IgD-negative memory B cell (primary cell): ENCODE results near the gene RIN3. TPM values are rescaled to one million over a fixed set of nuclear protein-coding genes. Genes with fewer than 3 reads are reported as not detected.
A peak's percentile ranks its signal among the peaks of the same experiment; 100 is the strongest.
"Not testable (repeated sequence)": the region's sequence is repeated elsewhere in the genome, so short reads cannot be mapped to it uniquely, and the experiment has no call there.

ENCODE experiments used
- H3K27ac Mint-ChIP-seq, 3 donors: one replicate each; pipeline ENCODE4 v1.8.0; 2020 to 2022; ENCODE audit warnings: mild to moderate bottlenecking in 3 of 3, mixed read lengths in 3 of 3, moderate library complexity in 1 of 3
- H3K27me3 Mint-ChIP-seq: one replicate; pipeline ENCODE4 v1.8.0; 2021; ENCODE audit warnings: mixed read lengths
- H3K36me3 Mint-ChIP-seq: one replicate; pipeline ENCODE4 v1.8.0; 2020; ENCODE audit warnings: mild to moderate bottlenecking, mixed read lengths
- H3K4me1 Mint-ChIP-seq, 3 donors: one replicate each; pipeline ENCODE4 v1.8.0; 2020 to 2022; ENCODE audit warnings: mixed read lengths in 3 of 3, mild to moderate bottlenecking in 1 of 3
- H3K4me3 Mint-ChIP-seq, 4 donors: one replicate each; pipeline ENCODE4 v1.8.0; 2020 to 2022; ENCODE audit warnings: mild to moderate bottlenecking in 4 of 4, mixed read lengths in 4 of 4, moderate library complexity in 3 of 4
- H3K9me3 Mint-ChIP-seq, 3 donors: one replicate each; pipeline ENCODE4 v1.8.0; 2020 to 2021; ENCODE audit warnings: mixed read lengths in 3 of 3, mild to moderate bottlenecking in 1 of 3
- polyA plus RNA-seq: library from polyadenylated mRNA; unstranded; fragments of 300-500 nt; fragmentation: Illumina TruSeq; gene quantifications from one replicate; pipeline ENCODE4 v1.2.3, GENCODE V29; 2021

RIN3 gene
- polyA plus RNA-seq, 1 donor from 2014 or later: 29.4 TPM

- H3K4me3 Mint-ChIP-seq: no peak overlapping the region
- peaks cover 0 to 5% (median 3%) of the 10 kb centered on the region in 3 donors for H3K4me1 Mint-ChIP-seq
- H3K27me3 Mint-ChIP-seq: peaks cover 1% of the 10 kb centered on the region
- H3K36me3 Mint-ChIP-seq: peaks cover 3% of the 10 kb centered on the region
- H3K27ac Mint-ChIP-seq: no peak overlapping the region
- peaks cover 0 to 1% (median 0%) of the 10 kb centered on the region in 3 donors for H3K9me3 Mint-ChIP-seq
Measured at GRCh38 chr14:92524602-92525185, 11.1 kb downstream of the RIN3 start.

DNA sequence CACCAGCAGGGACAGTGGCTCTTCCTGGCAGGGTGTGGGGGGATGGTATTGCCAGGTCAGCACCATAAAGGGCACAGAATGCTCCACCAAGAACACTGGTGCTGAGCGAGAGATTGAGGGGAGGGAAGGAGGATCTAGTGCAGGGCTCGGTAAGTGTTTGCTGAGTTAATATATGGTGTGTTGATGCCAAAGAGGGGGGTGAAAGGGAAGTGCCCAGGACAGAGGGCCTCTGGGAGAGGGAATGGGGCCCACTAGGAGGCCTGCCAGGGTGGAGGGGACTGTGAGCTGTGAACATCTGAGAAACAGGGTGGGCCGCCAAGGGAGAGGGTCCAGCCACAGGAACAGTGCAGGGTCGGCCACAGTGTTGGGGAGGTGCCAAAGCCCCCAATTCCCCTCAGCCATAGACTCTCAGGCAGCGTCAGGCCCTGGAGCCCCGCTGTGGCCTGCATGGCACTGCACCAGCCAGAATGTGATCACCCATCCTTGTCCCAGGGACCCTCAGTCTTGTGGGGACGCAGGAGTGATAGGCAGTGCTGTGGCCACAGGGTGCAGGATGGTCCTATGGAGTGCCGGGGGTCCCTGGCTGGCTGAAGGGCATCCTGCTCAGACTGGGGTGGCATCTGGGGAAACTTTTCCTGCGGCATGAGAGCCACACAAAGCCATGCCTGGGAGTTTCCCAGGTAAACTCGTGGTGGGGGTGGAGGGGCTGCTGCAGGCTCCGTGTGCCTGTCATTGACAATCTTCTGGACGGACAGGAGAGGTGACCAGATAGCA lies 11.9 kb downstream of the RIN3 start:
- H3K36me3 Mint-ChIP-seq: peaks cover 6% of the 10 kb centered on the region
- H3K27ac Mint-ChIP-seq: peak overlapping the region in 1 of 3 donors; percentile 6
- H3K4me3 Mint-ChIP-seq: no peak overlapping the region
- H3K9me3 Mint-ChIP-seq: peaks cover 0 to 1% (median 0%) of the 10 kb centered on the region in 3 donors
- peaks cover 3 to 8% (median 4%) of the 10 kb centered on the region in 3 donors for H3K4me1 Mint-ChIP-seq
- peaks cover 1% of the 10 kb centered on the region for H3K27me3 Mint-ChIP-seq

DNA sequence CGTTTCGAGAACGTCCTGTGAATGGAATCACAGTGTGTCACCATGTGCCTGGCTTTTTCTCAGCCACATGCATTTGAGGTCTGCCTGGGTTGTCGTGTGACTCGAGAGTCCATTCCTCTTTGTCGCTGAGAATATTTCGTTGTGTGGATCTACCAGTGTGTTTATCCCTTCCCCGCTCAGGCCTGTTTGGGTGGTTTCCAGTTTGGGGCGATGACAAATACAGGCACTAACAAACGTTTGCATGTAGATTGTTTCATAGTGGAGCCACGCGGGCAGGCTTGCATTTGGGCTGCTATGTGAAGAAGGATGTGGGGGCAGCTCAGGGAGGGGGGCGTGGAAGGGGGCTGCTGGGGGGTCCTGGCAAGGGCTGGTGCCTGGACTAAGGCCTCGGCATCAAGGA lies 14.1 kb downstream of the RIN3 start:
- Mint-ChIP-seq H3K27ac (no peak overlapping the region), H3K4me1 (peaks cover 6 to 17% (median 12%) of the 10 kb centered on the region in 3 donors), H3K36me3 (peaks cover 3% of the 10 kb centered on the region), H3K4me3 (no peak overlapping the region), H3K9me3 (no peaks in the 10 kb centered on the region), H3K27me3 (peaks cover 1% of the 10 kb centered on the region)

- H3K9me3 Mint-ChIP-seq: no peaks in the 10 kb centered on the region
- no peak overlapping the region for H3K4me3 Mint-ChIP-seq
- peaks cover 1% of the 10 kb centered on the region for H3K27me3 Mint-ChIP-seq
- H3K27ac Mint-ChIP-seq: no peak overlapping the region
- peaks cover 3% of the 10 kb centered on the region for H3K36me3 Mint-ChIP-seq
- H3K4me1 Mint-ChIP-seq: peaks cover 6 to 16% (median 12%) of the 10 kb centered on the region in 3 donors
Measured at GRCh38 chr14:92528486-92529100, 15.0 kb downstream of the RIN3 start.

DNA sequence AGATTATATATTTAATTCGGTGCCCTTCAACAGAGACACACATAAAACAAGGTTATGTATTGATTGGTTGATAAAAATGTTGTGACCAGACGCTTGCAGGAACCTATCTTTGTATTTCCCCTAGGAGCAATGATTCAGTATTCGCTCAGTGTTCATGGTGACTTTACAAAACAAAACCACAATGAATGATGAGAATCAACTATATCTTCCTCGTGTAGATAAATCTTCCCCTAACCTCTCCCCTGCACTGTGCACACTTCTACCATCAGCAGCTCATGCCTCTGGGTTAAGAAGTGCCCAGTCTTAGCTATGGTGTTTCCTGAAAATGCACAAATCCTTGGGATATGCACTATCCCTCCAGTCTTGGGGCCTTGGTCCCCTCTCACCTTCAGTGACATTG lies 16.3 kb downstream of the RIN3 start:
- Mint-ChIP-seq H3K27ac (no peak overlapping the region), H3K27me3 (peaks cover 1% of the 10 kb centered on the region), H3K4me3 (peak overlapping the region in 1 of 4 donors; percentile 48), H3K36me3 (peaks cover 3% of the 10 kb centered on the region), H3K9me3 (no peaks in the 10 kb centered on the region), H3K4me1 (peaks cover 10 to 20% (median 15%) of the 10 kb centered on the region in 3 donors)

DNA sequence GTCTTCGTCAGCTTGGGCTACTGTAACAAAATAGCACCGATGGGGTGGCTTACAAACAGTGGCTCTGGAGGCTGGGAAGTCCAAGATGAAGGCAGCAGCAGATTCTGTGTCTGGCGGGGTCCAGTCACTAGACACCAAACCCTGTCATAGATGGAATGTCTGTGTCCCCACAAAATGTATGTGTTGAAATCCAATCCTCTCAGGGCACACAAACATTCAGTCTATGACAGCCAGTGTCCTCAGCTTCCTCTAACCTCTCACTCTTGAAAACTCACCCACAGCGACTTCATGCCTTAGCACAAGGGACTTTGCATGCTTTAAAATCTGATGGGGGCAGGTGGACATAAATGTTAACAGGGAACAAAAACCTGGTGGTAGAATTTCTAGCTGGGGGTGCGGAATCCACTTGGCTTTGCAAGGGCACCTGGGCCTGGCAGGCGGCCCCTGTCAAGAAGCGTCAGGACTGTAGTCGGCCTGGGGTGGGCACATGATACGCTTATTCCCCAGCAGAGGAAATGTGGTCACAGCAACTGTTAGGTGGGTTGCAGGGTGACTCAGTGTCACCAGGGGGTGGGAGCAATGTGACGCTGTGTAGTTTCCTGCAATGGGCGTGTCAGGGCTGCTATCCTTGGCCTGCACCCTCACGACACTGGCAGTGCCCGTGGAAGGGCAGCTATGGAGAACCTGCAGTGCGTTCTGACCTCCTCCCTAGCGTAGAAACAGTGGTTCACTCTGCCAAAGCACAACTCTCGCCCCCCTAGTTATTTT lies 17.7 kb downstream of the RIN3 start:
- peaks cover 1% of the 10 kb centered on the region for H3K27me3 Mint-ChIP-seq
- peaks cover 16 to 24% (median 20%) of the 10 kb centered on the region in 3 donors for H3K4me1 Mint-ChIP-seq
- H3K36me3 Mint-ChIP-seq: peaks cover 3% of the 10 kb centered on the region
- H3K9me3 Mint-ChIP-seq: no peaks in the 10 kb centered on the region
- H3K4me3 Mint-ChIP-seq: peak overlapping the region in 1 of 4 donors; percentile 63
- peak overlapping the region; percentile 39 to 96 (median 61) for H3K27ac Mint-ChIP-seq

GRCh38 chr14:92532490-92533163 lies 19.0 kb downstream of the RIN3 start:
- H3K4me3 Mint-ChIP-seq: no peak overlapping the region
- H3K27ac Mint-ChIP-seq: peak overlapping the region in 1 of 3 donors; percentile 9
- H3K36me3 Mint-ChIP-seq: peaks cover 3% of the 10 kb centered on the region
- peaks cover 16 to 25% (median 24%) of the 10 kb centered on the region in 3 donors for H3K4me1 Mint-ChIP-seq
- no peaks in the 10 kb centered on the region for H3K9me3 Mint-ChIP-seq
- peaks cover 1% of the 10 kb centered on the region for H3K27me3 Mint-ChIP-seq

DNA sequence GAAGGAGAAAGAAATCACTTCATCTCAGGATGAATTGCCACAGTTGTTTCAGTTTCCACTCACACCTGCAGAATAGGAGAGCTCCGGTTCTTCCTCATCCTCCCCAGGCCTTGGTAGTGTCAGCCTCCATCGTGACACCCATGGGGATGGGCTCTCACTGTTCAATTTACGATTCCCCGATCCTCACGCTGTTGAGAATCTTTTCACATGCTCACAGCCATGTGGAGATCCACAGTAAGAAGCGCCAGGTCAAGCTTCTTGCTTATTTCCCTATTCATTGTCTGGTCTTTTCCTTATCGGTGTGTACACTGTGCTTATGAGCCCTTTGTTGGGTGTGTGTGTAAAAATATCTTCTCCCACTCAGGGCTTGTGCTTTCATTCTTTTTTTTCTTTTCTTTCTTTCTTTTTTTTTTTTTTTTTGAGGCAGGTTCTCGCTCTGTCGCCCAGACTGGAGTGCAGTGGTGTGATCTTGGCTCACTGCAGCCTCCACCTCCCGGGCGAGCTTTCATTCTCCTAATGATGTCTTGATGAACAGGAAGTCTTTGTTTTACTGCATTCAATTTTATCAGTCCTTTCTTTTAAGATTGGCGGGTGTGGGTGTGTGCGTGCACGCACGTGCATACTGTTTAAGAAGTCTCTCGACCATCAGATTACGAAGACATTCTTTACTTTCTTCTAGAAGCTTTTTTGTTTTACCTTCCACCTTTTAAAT lies 21.5 kb downstream of the RIN3 start:
- peak overlapping the region in 1 of 4 donors; percentile 58 for H3K4me3 Mint-ChIP-seq
- H3K27ac Mint-ChIP-seq: peak overlapping the region; percentile 10 to 49 (median 19)
- H3K36me3 Mint-ChIP-seq: no peaks in the 10 kb centered on the region
- H3K9me3 Mint-ChIP-seq: no peaks in the 10 kb centered on the region
- H3K4me1 Mint-ChIP-seq: peaks cover 28 to 32% (median 31%) of the 10 kb centered on the region in 3 donors
- no peaks in the 10 kb centered on the region for H3K27me3 Mint-ChIP-seq

- not testable (repeated sequence) for H3K27me3 Mint-ChIP-seq, H3K9me3 Mint-ChIP-seq, H3K4me3 Mint-ChIP-seq, H3K36me3 Mint-ChIP-seq, H3K27ac Mint-ChIP-seq
- H3K4me1 Mint-ChIP-seq: peaks cover 27 to 28% (median 27%) of the 10 kb centered on the region in 3 donors
Measured at GRCh38 chr14:92536231-92536630, 22.6 kb downstream of the RIN3 start.

DNA sequence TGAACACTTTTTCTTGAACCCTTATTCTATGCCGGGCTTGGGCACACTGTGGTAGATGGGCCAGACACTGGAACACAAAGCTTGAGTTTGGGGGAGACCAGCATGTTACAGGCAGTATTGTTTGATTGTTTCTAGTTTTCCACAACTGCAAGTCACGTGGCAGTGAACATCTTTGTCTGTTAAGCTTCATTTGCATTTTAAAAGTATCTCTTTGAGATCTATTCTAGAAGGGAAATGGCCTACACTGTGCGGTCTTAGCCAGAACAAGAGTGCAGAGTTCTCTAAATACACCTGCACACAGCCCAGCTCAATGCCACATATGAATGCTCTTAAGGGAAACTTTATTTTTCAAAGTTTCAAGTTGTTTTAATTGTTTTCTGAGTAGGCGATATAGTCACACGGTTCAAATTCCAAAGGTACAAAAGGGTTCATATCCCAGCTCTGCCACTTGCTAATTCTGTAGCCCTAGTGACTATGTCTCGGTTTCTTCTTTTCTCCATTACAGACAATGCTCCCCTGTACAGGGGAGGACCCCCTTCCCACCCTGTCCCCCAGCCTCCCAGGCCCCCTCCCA lies 24.9 kb downstream of the RIN3 start:
- peaks cover 23 to 27% (median 23%) of the 10 kb centered on the region in 3 donors for H3K4me1 Mint-ChIP-seq
- no peak overlapping the region for H3K27ac Mint-ChIP-seq
- H3K9me3 Mint-ChIP-seq: no peaks in the 10 kb centered on the region
- H3K27me3 Mint-ChIP-seq: no peaks in the 10 kb centered on the region
- no peaks in the 10 kb centered on the region for H3K36me3 Mint-ChIP-seq
- peak overlapping the region in 2 of 4 donors; percentile 1 to 78 for H3K4me3 Mint-ChIP-seq

- H3K9me3 Mint-ChIP-seq: no peaks in the 10 kb centered on the region
- H3K4me1 Mint-ChIP-seq: peaks cover 23 to 27% (median 23%) of the 10 kb centered on the region in 3 donors
- peak overlapping the region in 1 of 4 donors; percentile 42 for H3K4me3 Mint-ChIP-seq
- no peaks in the 10 kb centered on the region for H3K27me3 Mint-ChIP-seq
- H3K36me3 Mint-ChIP-seq: no peaks in the 10 kb centered on the region
- H3K27ac Mint-ChIP-seq: peak overlapping the region in 1 of 3 donors; percentile 39
Measured at GRCh38 chr14:92539419-92539818, 25.8 kb downstream of the RIN3 start.

DNA sequence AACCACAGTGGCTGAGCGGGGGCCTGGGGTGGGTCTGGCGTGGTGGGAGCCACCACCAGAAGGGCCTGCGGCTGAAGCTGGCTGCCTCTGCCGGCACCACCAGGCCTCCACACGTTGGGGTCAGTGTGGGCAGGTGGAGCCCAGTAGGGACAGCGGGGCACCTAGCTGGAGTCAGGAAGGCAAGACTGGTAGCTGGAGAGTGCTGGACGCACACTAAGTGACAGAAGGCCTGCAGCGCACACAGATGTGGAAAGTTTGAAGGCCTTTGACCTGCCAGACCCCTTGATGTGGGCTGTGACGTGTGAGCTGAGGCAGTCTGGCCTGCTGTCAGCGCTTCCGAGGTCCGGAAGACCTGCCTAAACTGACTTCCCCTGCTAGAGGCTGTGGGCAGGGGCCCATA lies 26.3 kb downstream of the RIN3 start:
- Mint-ChIP-seq H3K36me3 (no peaks in the 10 kb centered on the region), H3K4me1 (peaks cover 20 to 24% (median 21%) of the 10 kb centered on the region in 3 donors), H3K27ac (peak overlapping the region in 1 of 3 donors; percentile 21), H3K9me3 (no peaks in the 10 kb centered on the region), H3K27me3 (no peaks in the 10 kb centered on the region), H3K4me3 (peak overlapping the region in 1 of 4 donors; percentile 24)

DNA sequence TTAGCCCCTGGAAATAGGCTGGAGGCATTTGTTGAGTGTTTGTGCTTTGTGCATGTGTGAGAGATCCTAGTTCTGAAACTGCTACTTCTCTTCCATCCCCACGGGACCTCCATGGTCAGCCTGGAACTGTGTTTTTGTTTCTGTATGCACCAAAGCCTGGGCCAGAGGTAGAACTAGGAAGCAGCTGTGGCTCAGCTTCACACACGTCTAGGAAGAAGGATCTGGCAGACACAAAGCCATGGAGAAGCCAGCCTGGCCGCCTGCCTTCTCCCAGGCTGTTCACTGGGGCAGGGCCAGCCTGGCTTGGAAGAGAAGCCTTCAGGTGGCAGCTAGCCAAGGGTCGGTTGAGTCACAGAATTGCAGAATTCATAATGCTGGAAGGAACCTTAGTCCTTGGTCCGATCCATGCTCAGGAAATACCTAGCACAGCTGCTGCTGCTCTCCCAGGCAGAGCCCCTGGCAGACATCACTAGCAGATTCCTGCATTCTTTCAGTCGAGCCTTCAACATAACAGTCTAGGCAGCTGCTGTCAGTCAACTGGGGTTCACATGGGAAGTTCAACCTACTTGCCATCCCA lies 27.0 kb downstream of the RIN3 start:
- Mint-ChIP-seq H3K4me1 (peaks cover 15 to 19% (median 16%) of the 10 kb centered on the region in 3 donors), H3K9me3 (no peaks in the 10 kb centered on the region), H3K27me3 (no peaks in the 10 kb centered on the region), H3K4me3 (peak overlapping the region in 2 of 4 donors; percentile 18 to 24), H3K27ac (no peak overlapping the region), H3K36me3 (no peaks in the 10 kb centered on the region)
